HG03457 (cell line): ENCODE measurements around the gene FAM117A.
A peak's percentile ranks its signal among the peaks of the same experiment; 100 is the strongest.
"Not testable (repeated sequence)": the region's sequence is repeated elsewhere in the genome, so short reads cannot be mapped to it uniquely, and the experiment has no call there.

Experiments used
- ATAC-seq: cut with Tn5 transposase; IDR thresholded peaks from one replicate; pipeline ENCODE4 v1.9.1; 2021; ENCODE audit warnings: moderate number of reproducible peaks; ENCODE audit not compliant: unreplicated experiment

Gene FAM117A

DNA sequence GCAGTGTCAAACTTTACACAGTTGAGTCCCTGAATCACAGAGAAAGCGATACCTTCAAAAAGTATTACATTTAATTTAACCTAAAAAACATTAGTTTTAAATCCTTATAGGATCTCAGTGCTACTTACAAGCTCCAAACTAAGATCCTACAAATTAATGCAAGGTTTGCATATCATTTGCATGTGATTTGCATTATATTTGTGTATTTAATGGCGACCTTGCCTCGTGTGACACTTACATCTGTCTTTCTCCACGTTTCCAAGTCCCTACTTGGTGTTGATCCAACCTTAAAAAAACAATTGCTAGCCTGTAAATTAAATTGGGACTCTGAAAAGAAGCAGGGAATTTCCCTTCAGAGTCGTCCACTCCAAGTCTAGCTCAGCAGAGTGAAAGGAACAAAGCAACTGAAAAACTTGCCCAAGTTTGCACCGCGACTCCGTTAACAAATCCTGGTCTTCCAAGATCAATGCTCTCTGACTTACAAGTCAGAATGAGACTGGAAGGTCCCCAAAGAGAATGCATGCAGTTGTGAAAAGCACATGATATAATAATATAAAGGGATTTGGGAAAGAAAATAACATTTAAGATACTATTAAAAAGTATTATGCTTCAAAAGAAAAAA, 739 bp upstream of the FAM117A start:
- no peak for ATAC-seq

DNA sequence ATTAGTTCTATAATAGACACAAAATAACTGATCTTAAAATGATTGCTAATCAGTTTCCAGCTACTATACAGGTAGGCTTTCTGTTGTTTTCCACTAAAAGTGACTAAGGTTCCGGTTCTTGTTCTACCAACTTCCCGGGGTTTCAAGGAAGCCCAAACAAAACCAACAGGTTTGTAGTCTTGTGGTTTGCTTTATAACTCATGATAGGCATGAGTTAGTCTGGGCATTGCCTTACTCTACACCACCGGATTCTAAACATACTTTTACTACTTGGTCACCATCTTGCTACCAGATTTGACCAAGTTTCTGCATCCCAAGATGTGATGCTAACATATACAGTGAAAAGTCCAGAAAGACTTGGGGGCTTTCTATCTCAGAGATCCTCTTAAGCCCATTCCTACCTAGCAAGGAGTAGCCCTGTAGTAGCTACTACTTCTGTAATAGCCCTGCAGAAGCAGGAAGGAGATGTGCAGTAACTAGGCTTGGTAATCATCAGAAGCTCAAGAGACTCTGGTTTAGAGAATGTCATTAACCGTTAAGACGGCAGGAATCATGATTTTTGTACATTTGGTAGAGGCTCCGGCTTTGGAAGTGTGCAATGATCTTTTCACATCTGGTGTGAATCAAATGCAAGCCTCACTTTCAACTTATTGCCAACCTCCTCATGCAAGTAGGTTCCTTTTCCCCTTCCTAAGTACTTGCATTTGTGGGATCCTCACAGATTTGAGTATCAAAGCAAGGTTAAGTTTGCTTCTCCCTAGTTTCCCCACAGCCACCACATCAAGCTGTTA, 1.6 kb downstream of the FAM117A start:
- ATAC-seq = no peak

DNA sequence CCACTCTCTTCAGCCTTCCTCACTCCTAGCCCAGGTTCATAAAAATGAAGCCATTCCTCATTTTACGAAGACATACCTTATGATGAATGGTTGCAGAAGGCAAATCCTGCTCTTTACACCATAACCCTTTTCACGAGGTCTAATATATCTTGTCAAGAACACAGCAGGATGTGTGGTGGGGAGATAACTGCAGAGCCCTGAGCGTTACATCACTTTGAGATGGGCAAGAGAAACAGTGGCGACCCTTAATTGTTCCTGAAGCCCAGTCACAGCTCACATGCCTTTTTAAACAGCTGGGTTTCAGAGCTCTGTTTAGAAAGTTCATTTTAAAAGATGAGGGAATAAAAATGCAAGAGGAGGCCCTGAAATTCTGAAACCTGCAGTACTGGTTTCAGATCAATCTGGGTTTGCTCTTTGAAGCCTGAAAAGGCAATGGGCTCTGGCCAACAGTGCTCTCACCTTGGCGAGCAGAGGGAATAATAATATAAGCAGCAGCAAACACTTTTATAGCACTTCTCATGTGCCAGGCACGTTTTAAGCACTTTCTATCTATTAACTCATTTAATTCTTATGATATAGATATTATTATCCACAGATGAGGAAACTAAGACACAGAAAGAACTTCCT, 2.9 kb downstream of the FAM117A start:
- ATAC-seq = no peak

DNA sequence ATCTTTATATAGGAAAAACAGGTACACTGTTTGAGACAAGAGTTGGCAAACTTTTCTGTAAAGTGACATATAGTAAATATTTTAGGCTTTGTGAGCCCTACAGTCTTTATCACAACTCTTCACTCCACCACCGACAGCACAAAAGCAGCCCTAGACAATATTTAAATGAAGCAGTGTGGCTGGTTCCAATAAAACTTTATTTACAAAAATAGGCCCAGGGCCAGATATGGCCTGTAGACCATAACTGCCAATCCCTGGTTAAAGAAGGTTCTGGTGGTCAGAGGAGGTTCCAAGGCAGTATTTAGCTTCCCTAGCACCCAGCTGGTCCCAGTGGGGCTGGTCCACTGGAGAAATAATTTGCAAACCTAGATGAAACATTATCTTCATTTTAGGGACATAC, 3.6 kb downstream of the FAM117A start:
- no peak for ATAC-seq

DNA sequence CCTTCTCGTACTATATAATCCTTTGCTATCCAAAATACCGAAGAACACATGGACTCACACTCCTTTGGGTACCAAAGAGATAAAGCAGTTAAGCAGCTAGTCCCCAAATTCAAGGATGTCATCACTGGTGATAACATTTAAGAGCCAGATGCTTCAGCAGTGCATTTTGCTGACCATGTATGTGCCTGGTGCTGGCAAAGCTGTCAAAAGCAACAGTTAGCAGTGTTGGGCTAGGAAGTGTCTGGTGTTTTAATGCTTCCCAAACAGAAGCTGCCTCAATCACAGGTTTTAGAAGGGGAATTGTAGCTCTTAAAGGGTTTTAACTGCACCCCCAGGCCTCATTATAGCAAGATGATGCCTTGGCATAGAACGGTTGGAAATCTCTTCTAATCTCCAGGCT, 4.7 kb downstream of the FAM117A start:
- no peak for ATAC-seq

DNA sequence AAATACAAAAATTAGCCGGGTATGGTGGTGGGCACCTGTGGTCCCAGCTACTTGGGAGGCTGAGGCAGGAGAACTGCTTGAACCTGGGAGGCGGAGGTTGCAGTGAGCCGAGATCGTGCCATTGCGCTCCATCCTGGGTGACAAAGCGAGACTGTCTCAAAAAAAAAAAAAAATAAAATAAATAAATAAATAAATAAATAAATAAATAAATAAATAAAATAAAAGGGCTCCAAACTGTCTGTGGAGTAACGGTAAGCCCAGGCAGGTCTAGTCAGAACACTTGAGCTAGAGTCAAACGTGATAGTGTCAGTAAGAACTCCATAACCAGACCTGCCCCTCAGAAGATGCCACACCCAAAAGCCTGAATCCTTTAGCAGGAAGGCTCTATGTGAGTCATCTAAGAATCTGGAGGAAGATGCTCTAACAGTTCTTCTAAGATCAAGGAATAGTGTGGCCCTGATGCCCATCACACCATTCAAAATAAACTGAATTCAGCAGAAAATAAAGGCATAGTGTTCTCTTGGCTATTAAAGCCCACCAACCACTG, 5.4 kb downstream of the FAM117A start:
- ATAC-seq = not testable (repeated sequence)

DNA sequence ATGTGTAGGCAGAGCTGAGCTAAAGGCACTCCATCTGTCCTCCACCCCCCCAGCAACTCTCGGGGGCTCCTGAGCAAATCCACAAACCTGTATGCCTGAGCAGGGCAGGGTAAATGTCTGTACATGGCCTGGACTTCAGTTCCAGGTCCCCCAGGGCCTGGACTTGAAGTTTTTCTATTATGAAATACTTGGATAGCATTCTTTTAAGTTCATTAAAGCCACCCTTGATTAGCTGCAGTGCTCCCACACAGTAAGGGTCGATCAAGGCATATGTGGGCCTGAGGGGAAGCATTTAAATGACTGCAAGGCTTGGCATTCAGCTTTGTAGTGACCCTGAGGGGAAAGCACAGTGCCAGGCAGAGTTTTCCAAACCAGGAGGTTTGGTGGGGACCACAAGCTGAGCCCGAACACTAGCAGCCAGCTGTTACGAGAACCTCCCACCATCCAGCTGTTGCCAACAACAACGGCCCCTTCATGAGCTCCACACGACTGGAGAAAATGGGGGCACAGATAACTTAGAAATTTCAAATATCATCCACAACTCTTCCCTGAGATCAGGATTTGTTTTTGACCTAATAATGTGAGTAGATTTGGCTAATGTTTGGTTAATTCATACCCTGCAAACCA, 6.7 kb downstream of the FAM117A start:
- no peak for ATAC-seq

DNA sequence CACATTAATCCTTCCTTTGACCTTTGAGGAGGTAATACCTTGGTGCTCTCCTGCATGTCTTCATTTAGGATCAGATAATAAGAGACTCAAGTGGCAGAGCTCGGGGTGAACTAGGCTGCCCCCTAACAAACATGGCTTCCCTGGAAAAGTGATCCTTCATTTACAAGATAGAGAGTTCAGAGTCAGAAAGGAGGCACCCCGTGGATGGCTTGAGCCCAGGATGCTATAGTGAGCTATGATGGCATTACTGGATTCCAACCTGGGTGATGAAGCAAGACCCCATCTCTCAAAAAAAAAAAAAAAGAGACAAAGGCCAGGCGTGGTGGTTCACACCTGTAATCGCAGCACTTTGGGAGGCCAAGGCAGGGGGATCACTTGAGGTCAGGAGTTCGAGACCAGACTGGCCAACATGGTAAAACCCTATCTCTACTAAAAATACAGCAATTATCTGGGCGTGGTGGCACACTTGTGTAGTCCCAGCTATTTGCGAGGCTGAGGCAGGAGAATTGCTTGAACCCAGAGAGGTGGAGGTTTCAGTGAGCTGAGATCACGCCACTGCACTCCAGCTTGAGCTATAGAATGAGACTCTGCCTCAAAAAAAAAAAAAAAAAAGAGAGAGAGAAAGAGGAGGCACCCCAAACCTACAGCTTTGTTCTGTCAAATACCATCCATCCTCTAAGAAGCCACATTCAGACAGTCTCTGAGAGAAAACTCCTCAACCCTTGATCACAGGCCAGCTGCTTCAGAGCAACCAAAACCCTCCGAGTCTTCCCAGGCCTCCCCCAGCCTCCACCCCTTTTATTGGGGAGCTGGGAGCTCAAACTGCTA, 7.4 kb downstream of the FAM117A start:
- ATAC-seq = no peak

DNA sequence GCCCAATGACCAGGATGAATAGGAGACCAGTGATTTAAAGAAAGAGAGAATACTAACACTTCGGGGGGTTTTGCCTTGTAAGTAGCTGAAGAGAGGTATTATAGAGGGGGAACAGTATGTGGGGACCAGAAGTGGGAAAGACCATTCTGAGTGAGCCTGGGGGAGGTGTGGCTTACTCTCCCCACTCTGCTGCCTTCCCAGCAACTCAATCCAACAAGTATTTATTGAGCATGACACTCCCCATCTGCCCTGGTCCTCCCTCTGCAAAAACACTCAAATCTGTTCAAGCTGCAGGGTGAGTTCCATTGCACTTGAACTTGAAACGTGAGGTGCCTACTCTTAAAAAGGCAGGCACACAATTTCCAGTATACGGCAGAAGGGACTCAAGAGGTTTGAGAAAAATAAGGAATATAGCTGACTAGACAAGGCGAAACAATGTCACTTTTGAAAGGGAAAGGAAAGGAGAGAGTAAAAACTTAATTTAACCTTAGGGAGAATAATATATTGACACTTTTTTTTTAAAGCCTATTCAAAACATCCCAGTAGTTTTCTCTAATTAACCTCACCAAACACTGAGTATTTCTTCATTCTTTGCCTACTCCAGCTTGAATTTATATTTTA, 8.2 kb downstream of the FAM117A start:
- ATAC-seq = no peak

DNA sequence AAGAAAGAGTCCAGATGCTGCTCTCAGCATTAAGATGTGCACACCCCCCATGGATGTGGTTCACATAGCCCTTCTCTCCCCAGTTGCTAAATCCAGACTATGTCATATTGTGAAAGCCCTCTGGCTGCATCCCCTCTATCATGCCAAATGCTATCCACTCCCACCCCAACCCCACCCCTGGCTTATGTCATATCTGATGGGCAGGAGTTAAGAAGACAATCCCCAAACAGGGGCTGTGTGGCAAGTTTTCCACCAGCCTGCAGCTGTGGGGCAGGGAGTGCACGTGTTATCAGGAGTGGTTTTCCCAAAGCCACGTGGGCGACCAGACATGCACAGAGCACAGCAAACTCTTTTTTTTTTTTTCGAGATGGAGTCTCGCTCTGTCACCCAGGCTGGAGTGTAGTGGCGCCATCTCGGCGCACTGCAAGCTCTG, 10.0 kb downstream of the FAM117A start:
- ATAC-seq = no peak

DNA sequence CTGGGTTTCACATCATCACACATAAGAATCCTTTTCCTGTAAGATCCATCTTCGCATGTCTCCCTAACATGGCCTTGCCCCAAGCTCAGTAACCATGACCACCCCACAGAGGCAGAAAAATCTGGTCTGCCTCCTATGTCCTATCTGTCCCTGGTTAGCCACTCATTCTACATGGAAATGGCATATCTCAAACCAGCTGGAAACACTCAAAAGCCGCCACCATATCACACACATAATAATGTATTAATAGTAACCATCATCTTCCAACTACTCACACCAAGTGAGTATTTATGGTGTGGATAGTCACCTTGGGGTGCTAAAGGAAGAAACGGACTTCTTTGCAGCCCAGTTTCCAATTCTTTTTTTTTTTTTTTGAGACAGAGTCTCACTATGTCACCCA, 11.4 kb downstream of the FAM117A start:
- no peak for ATAC-seq

DNA sequence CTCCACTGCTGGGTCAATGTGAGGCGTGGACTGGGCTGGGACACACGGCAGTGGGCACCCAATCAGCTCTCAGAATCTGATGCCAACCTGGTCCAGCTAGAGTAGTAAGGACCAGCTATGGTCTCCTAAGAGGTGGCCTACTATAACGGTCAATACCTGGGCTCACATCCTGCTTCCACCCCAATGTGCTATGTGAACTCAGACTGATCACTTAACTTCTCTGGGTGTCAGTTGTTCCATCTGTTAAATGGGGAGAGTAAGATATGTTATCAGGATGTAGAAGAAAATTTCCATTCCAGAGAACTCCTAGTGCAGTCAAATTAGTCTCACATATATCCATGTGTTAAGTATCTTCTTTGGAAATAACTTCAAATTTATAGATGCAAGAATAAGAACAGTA, 14.2 kb downstream of the FAM117A start:
- ATAC-seq = no peak

DNA sequence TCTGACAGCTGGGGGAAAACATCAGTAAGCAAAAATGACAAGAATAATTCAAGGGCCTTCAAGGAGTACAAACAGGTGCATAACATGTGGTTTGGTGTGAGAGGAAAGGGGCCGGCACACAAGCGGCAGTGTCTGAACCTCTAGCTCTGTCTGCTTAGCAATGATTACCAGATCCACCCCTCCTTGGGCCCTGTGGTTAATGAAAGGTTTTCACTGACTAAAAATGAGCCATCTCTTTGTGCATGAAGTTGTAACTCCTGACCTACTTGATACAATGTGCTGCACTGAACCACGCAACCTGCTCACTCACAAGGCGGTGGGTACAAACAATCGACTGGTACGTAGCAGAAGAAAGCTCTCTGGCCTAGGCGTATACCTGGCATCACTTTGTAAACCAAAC, 15.1 kb downstream of the FAM117A start:
- ATAC-seq = peak; percentile 48

DNA sequence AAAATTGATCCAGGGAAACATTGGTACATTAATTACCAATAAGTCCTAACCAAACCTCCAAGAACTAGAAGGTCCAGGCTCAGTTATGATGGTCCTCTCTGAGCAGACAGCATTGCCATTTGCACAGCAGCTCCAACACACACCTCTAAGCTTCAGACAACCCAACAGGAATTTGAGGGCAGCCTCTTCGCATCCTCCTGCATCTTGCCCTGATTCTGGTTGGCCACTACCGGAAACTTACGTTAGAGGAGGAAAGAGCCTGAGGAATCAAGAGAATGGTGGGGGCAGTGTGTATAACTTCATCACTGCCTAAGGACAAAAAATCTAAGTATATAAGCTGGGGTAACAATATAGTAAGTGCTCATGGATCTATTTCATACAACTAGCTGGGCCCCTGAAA, 15.7 kb downstream of the FAM117A start:
- no peak for ATAC-seq

DNA sequence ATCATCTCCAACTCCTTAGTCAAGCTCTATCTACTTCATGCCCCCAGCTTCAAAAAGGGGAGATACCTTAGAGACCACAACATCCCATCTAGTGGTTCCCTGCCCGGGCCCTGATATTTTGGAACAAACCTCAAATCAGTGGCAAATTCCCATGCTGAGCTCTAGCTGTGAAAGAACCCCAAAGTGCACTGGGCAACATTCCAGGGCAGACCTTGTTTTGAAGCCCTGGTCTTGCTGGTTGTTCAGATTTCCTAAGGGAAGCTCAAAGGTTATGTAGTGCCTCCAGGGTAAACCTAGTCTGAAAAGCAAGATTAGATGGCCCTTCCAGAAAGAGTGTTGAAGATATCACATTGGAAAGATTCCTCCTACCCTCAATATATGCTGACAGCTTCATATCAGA, 16.3 kb downstream of the FAM117A start:
- no peak for ATAC-seq

DNA sequence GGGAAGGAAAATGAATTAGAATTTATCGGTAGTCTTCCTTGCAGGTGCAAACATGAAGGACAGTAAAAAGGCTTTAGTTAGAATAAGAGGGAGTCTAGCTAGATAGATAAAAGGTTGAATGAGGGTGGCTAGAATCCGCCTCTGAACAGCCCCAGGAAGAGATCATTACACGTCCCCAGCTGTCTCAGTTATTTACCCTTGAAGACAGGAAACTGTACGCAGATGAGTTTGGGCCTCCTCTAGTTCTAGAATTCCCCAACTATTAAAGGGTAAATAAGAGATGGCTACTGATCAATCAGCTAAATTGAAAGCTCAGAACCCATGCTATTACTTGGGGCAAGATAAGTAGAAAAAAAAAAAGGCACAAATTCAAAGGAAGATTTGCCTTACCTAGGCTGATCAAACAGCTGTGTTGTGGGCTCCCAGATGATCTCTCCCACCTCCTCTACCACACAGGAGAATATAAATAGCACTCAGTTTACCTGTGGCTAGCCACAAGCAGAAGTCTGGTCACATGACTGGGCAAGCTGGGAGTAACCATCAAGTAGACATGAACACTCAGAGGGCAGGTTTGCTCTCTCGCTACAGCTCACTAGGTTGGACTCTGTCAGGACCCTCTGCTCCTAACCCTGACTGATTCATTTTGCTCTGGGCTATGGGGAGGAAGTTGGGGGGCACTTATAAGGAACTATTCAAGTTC, 17.0 kb downstream of the FAM117A start:
- ATAC-seq = peak; percentile 45

DNA sequence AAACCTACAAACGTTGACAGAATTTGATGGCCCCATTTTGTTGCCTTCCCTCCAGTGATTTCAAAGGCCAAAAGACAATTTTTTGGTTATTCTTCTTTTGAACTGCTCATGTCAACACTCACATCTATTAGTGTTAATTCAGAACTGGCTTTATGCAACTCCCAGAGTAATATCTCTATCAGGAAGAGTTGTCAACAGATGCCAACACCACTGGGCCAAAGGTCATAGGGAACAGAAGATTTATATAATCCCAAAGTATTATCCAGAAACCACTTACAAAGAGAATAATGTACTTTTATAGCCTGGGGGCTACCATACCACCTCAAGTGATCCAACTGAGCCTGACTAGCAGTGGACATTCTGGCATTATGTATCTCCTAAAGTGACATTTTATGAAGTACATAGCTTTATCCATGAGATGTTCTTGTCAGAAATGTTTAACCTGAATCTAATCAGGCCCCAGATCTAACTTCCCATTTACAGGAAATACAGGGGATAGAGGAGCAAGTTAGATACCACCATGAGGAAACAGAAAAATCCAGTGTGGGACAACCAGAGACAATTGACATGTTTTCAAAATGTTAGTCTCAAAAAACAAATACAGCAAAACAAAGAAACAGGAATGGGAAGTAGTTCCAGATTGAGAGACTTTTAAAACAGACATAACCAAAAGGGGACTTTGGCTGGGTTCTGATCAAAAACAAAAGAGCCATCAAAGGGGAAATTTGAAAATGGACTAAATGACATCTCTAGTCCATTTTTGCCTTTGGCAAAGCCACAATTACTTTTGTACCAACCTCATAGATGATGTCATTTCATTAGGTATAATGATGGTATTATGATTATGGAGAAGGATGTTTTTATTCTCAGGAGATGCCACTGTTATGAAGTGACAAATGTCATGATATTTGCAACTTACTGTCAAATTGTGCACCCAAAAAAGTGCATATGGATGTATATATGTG, 18.5 kb downstream of the FAM117A start:
- ATAC-seq = no peak

DNA sequence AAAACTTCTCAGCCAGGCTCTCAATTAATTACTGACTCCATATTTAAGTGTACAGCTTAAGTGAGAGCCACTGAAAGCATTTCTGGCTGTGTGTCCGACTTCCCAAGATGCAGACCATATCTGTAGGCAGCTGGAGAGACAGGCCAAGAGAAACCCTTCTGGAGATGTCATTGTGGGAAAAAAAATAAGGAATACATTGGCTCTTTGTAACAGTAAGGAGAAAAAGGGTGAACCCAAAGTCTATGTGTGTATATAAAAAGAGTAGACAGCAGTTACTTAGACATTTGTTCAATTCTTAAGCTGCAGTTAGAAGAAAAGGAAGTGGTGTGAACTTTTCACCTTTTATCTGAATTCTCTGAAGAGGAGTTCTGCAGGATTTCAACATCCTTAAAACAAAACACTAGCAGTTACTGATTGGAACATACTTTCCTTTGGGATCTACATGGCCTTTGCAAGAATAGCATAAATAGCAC, 21.7 kb downstream of the FAM117A start:
- no peak for ATAC-seq
